SJSA1 (cell line): ENCODE data around the gene ETFA. TPM values are rescaled to one million over a fixed set of nuclear protein-coding genes. Genes with fewer than 3 reads are reported as not detected.

Experiments
- DNase-seq, 2 experiments: peaks; one replicate each; pipeline ENCODE4 v3.0.0-alpha.2; 2015 to 2020; ENCODE audit warnings: low spot score in 2 of 2, low read depth in 1 of 2
- H3K27ac ChIP-seq: fragments of 250-450 bp; sonication (Bioruptor Pico); 2 replicates; pipeline ENCODE4 v1.5.1; 2020; ENCODE audit warnings: mild to moderate bottlenecking, moderate library complexity
- H3K27me3 ChIP-seq: fragments of 250-450 bp; sonication (Bioruptor Pico); replicated peaks from 2 replicates; pipeline ENCODE4 v1.5.1; 2020; ENCODE audit warnings: mild to moderate bottlenecking, moderate library complexity
- H3K36me3 ChIP-seq: fragments of 250-450 bp; sonication (Bioruptor Pico); 2 replicates; pipeline ENCODE4 v1.5.1; 2020; ENCODE audit warnings: mild to moderate bottlenecking
- H3K4me1 ChIP-seq: fragments of 250-450 bp; sonication (Bioruptor Pico); replicated peaks from 2 replicates; pipeline ENCODE4 v1.6.1; 2021; ENCODE audit warnings: mild to moderate bottlenecking
- H3K4me3 ChIP-seq: fragments of 250-450 bp; sonication (Bioruptor Pico); 2 replicates; pipeline ENCODE4 v1.5.1; 2020; ENCODE audit warnings: mild to moderate bottlenecking
- H3K9me3 ChIP-seq: fragments of 250-450 bp; sonication (Bioruptor Pico); replicated peaks from 2 replicates; pipeline ENCODE4 v1.5.1; 2020; ENCODE audit warnings: mild to moderate bottlenecking
- total RNA-seq: library from RNA; depleted of rRNA; stranded (reverse); fragments of >200 nt; shearing (Covaris generic); gene quantifications from 2 replicates; pipeline ENCODE4 v1.2.3, GENCODE V29; 2014

Gene ETFA
- total RNA-seq, 1 experiment from 2014 or later = 203 TPM

DNA sequence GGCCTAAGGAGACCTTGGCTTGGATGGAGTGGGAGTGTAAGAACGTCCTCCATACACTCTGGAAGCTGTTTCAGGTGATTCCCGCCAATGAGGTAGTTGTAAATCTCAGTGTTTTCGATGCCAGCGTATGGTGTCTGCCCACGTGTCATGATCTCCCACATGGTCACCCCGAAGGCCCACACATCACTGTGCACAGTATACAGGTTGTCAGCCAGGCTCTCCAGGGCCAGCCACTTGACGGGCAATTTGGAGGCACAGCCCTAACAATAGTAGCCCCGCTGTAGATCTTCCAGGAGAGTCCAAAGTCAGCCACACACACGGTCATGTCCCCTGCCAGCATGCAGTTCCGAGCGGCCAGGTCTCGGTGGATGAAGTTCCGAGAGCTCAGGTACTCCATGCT, 51.9 kb downstream of the ETFA start:
- Histone ChIP-seq H3K4me3 (no peak overlapping the region), H3K27ac (no peak overlapping the region), H3K9me3 (peaks cover 6% of the 10 kb centered on the region), H3K36me3 (peaks cover 65% of the 10 kb centered on the region), H3K4me1 (no peaks in the 10 kb centered on the region), H3K27me3 (no peaks in the 10 kb centered on the region)
- DNase-seq = no peak

DNA sequence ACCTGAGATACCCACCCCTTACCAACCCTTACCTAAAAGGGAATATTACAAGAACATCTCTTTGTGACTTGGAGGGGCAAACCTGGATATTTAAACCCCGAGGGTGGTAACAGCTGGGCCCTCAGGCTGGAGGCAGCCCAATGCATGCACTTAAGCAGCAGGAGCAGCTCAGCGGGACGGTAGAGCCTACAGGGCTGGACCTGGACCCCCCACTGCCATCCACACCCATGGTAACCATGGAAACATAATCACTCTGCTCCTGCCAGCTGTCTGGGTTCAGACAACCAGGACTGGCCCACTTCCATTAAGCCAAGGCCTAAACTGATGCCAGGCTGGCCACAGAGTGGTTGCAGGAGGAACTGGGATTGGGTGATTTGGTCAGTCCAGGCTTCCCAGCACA, 52.8 kb downstream of the ETFA start:
- Histone ChIP-seq H3K9me3 (peaks cover 6% of the 10 kb centered on the region), H3K27ac (no peak overlapping the region), H3K27me3 (no peaks in the 10 kb centered on the region), H3K4me3 (no peak overlapping the region), H3K36me3 (peaks cover 60% of the 10 kb centered on the region), H3K4me1 (no peaks in the 10 kb centered on the region)
- no peak for DNase-seq

DNA sequence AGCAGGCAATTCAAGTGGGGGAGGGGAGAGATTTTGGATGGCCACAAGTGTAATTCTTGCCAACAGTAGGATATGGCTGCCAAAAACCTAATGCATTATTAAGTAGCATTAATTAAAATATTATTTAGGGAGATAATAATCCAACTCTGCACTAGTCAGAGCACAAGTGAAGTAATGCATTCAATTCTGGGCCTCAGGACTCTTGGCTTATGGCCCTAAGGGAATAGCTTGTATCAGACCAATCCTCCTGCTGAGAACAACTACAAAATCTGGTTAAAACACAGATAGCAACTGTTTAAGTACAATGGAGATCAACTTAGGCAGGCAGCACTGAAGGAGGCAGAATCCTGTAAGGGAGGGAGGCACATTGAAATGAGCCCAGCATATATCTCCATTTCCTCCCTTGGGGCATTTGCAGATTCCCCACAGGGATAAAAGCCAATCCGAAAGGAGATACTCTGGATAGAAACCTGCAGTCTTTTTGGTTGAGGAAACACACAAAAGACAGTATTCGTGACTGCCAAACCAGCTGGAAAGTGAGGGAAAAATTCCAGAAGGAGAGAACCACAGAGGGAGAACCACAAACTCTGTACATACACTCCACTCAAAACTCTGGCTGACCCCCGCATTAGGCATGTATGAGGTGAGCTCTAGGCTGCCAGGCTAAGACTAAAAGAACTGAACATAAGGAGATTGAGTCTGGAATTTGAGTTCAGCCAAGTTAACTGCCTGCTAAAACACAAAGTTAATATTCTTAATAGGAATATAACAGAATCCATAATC, 57.4 kb downstream of the ETFA start:
- Histone ChIP-seq H3K27ac (no peak overlapping the region), H3K4me1 (no peaks in the 10 kb centered on the region), H3K36me3 (peaks cover 23% of the 10 kb centered on the region), H3K9me3 (no peaks in the 10 kb centered on the region), H3K27me3 (no peaks in the 10 kb centered on the region), H3K4me3 (no peak overlapping the region)
- no peak for DNase-seq

DNA sequence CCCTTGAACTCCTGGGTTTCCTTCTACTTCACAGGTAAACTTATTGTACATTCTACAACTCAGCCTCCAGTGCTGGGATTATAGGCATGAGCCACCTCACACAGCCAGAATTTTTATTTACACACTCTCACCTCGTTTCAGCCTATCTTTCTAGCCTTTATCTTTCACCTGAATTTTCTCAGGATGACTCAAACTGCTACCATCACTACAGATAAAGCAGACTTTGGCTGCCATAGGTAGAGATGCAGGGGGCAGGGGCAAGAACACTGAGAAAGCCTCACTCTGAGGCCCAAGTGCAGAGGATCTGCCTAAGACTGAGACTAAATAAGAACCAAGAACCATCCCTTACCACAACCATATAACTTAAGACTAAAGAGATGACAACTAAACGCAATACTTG, 59.0 kb downstream of the ETFA start:
- H3K4me1 ChIP-seq = no peaks in the 10 kb centered on the region
- peaks cover 16% of the 10 kb centered on the region for H3K36me3 ChIP-seq
- H3K27me3 ChIP-seq = no peaks in the 10 kb centered on the region
- no peak for DNase-seq
- no peak overlapping the region for H3K4me3 ChIP-seq
- no peaks in the 10 kb centered on the region for H3K9me3 ChIP-seq
- H3K27ac ChIP-seq = no peak overlapping the region

DNA sequence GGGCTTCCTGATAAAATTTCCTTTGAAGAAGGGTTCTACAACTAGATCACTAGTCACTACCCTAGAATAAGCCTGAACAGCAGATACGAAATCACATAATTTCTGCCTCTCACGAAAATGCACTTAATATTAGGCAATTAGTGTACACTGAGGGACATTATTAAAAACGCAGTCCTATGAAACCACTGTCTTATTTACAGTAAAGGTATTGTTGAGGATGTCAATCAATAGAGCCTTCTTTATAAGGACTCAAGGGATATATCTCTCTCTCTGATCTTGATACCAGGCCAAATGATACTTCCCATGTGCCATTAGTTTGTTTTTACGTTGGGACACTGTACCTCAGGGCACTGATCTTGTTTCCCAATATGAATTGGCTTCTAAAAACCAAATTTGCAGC, 59.6 kb downstream of the ETFA start:
- Histone ChIP-seq H3K36me3 (peaks cover 16% of the 10 kb centered on the region), H3K9me3 (no peaks in the 10 kb centered on the region), H3K4me3 (no peak overlapping the region), H3K27me3 (no peaks in the 10 kb centered on the region), H3K4me1 (no peaks in the 10 kb centered on the region), H3K27ac (no peak overlapping the region)
- no peak for DNase-seq

DNA sequence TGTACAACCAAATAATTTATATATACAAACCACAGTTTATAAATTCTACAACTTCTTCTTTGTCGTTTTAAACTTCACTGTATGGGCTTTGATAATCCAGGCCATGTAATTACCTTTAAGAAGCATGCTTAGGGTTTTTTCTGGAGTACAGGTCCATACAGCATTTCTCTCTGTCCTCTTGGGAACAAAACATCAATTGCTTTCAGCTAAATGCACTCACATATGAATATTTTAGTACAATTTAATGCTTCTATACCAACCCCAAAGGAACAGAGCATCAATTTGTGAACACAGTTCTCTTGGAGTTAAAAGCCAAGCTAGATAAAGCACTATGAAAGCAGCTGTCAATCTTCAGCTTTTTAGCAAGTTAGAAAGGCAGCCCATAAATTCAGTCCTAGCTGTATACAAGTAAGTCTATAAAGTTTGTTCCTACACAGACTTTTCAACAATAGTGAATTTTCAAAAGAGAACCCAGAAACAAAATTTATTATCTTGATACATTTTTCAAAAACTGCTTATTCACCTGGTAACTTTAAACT, 66.1 kb downstream of the ETFA start:
- no peaks in the 10 kb centered on the region for H3K27me3 ChIP-seq
- H3K4me3 ChIP-seq = no peak overlapping the region
- no peak for DNase-seq
- H3K9me3 ChIP-seq = no peaks in the 10 kb centered on the region
- peaks cover 15% of the 10 kb centered on the region; the same call in 1 of the 2 replicates for H3K36me3 ChIP-seq
- no peak overlapping the region for H3K27ac ChIP-seq
- no peaks in the 10 kb centered on the region for H3K4me1 ChIP-seq

DNA sequence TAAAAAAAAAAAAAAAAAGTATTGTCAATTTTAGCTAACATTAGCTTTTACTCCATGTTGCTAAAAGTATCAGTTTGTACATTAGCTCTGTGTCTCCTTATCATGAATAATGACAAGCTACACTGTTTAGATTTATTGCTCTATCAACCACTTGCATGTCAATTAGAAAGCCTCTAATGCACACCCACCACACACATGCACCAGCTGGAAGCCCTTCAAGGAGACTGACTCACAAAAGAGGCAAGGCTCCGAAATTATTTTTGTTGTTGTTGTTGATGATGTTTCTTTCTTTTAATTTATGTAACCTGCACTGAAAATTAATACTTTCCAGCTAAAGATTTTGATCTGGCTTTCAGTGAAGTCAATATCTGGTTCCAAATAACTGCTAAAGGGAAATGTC, 71.5 kb downstream of the ETFA start:
- Histone ChIP-seq H3K27ac (no peak overlapping the region), H3K36me3 (peaks cover 11% of the 10 kb centered on the region; the same call in 1 of the 2 replicates), H3K4me1 (no peaks in the 10 kb centered on the region), H3K27me3 (no peaks in the 10 kb centered on the region), H3K9me3 (no peaks in the 10 kb centered on the region), H3K4me3 (no peak overlapping the region)
- no peak for DNase-seq

DNA sequence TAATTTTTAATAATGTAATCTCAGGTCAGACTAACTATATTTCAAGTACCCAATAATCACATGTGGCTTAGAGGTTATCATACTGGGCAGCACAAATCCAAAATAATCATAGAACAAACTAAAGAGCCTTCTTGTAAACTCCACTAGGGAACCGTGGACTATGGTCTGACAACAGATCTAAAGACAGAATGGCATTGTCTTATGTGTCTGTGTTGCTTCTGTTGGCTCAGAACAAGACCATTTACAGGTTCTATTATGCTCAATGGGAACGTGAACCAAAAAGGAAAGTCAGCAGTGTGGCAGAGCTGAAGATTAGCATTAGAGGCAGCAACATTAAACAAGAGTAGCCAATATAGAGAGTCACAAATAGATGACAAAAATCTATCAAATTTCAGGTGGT, 74.9 kb downstream of the ETFA start:
- Histone ChIP-seq H3K27me3 (no peaks in the 10 kb centered on the region), H3K9me3 (no peaks in the 10 kb centered on the region), H3K4me1 (no peaks in the 10 kb centered on the region), H3K27ac (no peak overlapping the region), H3K4me3 (no peak overlapping the region), H3K36me3 (peaks cover 4% of the 10 kb centered on the region)
- DNase-seq = no peak

DNA sequence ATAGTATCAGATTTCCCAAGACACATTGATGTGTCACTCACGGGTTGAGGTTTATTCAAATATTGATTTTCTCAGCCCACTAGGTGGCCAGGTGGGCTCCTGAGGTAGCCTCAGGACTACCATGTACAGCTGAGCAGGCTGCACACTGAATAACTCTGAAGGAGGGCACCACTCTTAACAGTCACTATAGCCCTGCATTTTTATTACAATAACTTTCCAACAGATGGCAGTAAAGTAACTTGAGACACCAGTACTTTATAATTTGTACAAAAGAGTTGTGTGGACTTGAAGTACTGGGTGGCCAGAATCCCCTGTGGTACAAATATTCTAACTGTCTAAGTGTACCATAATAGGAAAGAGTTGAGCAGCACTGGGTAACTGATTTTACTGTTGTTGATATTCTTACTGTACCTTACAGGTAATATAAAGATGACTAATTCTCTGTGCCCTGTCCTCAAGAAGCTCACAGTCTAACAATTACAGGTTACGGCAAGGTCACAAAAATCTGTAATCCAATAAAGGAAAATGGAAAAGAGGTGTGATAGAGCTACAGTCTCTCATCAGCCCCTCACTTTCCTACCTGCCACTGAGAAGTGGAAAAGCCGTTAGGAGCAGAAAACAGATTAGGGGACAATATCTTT, 76.0 kb downstream of the ETFA start:
- H3K27ac ChIP-seq = no peak overlapping the region
- no peaks in the 10 kb centered on the region for H3K27me3 ChIP-seq
- H3K9me3 ChIP-seq = no peaks in the 10 kb centered on the region
- no peak overlapping the region for H3K4me3 ChIP-seq
- peaks cover 10% of the 10 kb centered on the region for H3K36me3 ChIP-seq
- peak in 1 of 2 experiments; percentile 43 for DNase-seq
- no peaks in the 10 kb centered on the region for H3K4me1 ChIP-seq

DNA sequence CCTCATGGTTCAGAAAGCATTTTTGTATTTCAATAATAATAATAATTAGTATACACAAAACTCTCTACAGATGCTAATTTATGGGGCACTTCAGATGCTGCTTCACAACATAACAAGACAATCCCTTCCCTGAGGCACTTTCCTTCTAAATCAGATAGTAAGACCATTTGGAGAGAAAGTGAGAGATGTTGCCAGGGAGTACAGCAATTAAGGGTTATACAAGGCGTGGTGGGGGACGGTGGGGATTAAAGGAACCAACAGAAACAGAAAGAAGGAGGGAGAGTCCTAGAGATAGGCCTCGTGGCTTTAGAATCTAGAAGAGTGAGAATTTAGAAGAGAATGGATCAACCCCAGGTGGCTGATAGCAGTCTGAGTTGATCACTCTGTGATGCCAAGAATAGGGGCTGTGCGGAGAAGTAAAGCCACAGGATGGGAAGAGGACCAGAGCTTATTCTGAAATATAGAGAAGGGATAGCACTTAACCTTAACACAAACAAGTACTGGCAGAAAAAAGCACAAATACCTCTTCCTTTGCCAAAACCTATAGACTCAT, 76.9 kb downstream of the ETFA start:
- Histone ChIP-seq H3K27me3 (no peaks in the 10 kb centered on the region), H3K9me3 (no peaks in the 10 kb centered on the region), H3K27ac (no peak overlapping the region), H3K4me1 (no peaks in the 10 kb centered on the region), H3K4me3 (no peak overlapping the region), H3K36me3 (peaks cover 10% of the 10 kb centered on the region)
- no peak for DNase-seq

DNA sequence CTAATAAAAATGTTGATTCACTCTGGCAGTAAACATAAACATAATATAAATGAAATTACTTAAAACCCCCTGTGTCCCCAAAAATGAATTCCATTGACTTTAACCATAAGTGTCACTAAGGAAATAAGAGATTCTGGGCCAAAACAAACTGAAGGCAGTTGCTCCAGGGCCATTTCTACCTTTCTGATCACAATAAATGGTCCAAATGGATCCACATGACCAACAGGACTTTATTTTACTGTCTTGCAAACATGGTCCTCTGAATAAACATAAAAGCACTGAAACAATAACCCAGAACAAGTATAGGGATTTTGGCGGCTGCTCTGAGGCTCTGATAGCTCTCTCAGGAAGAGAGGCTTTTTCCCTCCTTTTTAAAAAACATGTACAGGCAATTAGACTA, 77.3 kb downstream of the ETFA start:
- no peak for DNase-seq
- no peak overlapping the region for H3K27ac ChIP-seq
- no peaks in the 10 kb centered on the region for H3K9me3 ChIP-seq
- no peak overlapping the region for H3K4me3 ChIP-seq
- H3K27me3 ChIP-seq = no peaks in the 10 kb centered on the region
- H3K4me1 ChIP-seq = no peaks in the 10 kb centered on the region
- peaks cover 10% of the 10 kb centered on the region for H3K36me3 ChIP-seq

DNA sequence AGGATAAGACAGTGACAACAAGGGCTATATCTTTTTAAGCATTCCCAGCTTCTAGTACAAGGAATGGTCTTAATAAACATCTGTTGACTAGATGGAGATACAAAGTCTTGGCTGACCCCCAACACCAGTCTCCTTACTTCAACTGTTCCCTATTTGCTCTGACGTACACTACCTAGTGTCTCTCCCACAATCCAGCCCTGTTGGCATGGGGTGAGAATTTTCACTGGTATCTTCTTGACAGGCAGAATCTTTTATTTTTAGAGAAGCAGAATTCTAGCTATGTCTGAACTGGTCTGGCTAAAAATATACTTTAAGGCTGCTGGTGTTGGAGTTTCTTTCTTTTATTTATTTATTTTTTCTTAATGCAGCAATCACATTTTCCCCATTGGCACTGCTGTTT, 82.0 kb downstream of the ETFA start:
- Histone ChIP-seq H3K27ac (no peak overlapping the region), H3K4me1 (no peaks in the 10 kb centered on the region), H3K27me3 (no peaks in the 10 kb centered on the region), H3K9me3 (no peaks in the 10 kb centered on the region), H3K36me3 (peaks cover 27% of the 10 kb centered on the region), H3K4me3 (no peak overlapping the region)
- no peak for DNase-seq

DNA sequence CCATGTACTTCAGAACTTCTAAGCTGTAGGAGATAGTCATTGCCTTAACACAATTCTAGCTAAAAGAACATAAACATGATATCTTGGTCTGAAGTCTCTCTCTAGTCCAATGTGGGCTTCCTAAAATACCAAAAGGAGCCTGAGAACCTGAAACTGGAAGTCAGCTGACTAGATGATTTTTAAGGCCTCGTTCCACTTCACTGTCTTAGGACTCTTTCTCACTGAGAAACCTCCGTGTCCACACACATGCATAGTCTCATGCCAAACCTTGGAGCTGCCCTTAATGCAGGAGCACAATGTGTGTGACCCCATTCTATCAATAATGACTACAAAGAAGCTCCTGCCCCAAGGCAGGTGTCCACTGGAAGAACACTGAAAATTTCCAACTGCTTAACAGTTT, 87.7 kb downstream of the ETFA start:
- no peaks in the 10 kb centered on the region for H3K27me3 ChIP-seq
- no peak for DNase-seq
- H3K36me3 ChIP-seq = peaks cover 33% of the 10 kb centered on the region
- H3K4me1 ChIP-seq = no peaks in the 10 kb centered on the region
- no peak overlapping the region for H3K4me3 ChIP-seq
- no peak overlapping the region for H3K27ac ChIP-seq
- no peaks in the 10 kb centered on the region for H3K9me3 ChIP-seq

DNA sequence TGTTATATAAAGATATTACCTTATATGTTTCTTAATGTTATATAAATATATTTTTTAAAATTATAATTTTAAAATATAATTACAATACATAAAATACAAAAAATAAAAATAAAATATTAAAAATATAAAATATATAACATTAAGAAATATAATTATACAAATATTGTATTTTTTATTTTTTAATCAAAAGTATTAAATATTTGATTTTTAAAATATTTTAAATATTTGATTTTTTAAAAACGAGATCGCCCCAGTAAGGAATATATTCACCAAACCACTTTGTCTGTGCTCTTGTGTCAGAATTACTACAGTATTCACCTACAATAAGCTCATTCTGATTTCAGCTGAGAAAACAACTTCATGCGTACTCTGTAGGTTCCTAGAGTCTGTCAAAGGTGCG, 89.1 kb downstream of the ETFA start:
- H3K4me3 ChIP-seq = no peak overlapping the region
- DNase-seq = no peak
- H3K27me3 ChIP-seq = no peaks in the 10 kb centered on the region
- H3K4me1 ChIP-seq = peaks cover 11% of the 10 kb centered on the region
- H3K27ac ChIP-seq = no peak overlapping the region
- peaks cover 33% of the 10 kb centered on the region for H3K36me3 ChIP-seq
- no peaks in the 10 kb centered on the region for H3K9me3 ChIP-seq
